Esophagus muscularis mucosa (tissue), 4 donors: ENCODE measurements around the gene ATF3. TPM values are rescaled to one million over a fixed set of nuclear protein-coding genes. Genes with fewer than 3 reads are reported as not detected.

Source experiments
- DNase-seq: peaks from one replicate; pipeline ENCODE4 v3.0.0-alpha.2; 2017; ENCODE audit errors: extremely low spot score
- H3K27ac ChIP-seq, 4 donors: fragments of 200-600 bp; sonication (generic); replicated peaks in 1 of 4; 1 replicate in 3 of 4; 2 replicates in 1 of 4; pipeline ENCODE4 v1.5.1; 2016 to 2019; ENCODE audit warnings: mild to moderate bottlenecking in 1 of 4
- H3K27me3 ChIP-seq, 4 donors: fragments of 200-600 bp; sonication (generic); one replicate each; pipeline versions ENCODE4 v1.5.1 to v1.6.0; 2016 to 2019
- H3K36me3 ChIP-seq, 4 donors: fragments of 200-600 bp; sonication (generic); one replicate each; pipeline ENCODE4 v1.5.1; 2016 to 2019
- H3K4me1 ChIP-seq, 4 donors: fragments of 200-600 bp; sonication (generic); one replicate each; pipeline ENCODE4 v1.5.1; 2016 to 2019
- H3K4me3 ChIP-seq, 4 donors: fragments of 200-600 bp; sonication (generic); 1 replicate in 2 of 4; 2 replicates in 2 of 4; pipeline ENCODE4 v1.5.1; 2016 to 2019; ENCODE audit warnings: mild to moderate bottlenecking in 4 of 4, moderate library complexity in 1 of 4
- H3K9me3 ChIP-seq, 4 donors: fragments of 200-600 bp; sonication (generic); 1 replicate in 3 of 4; 2 replicates in 1 of 4; pipeline ENCODE4 v1.5.1; 2016 to 2019
- CTCF ChIP-seq, 3 experiments: fragments of 200-600 bp in 2 of 3; fragments of 450-650 bp in 1 of 3; sonication (generic) in 2 of 3; IDR thresholded peaks; one replicate each; pipeline ENCODE4 v1.5.1; 2017 to 2019; ENCODE audit warnings: antibody characterized with exemption in 3 of 3, mild to moderate bottlenecking in 2 of 3, moderate library complexity in 1 of 3
- EP300 ChIP-seq: sonication (generic); formaldehyde crosslinking; IDR thresholded peaks from one replicate; pipeline ENCODE4 v1.6.1; 2017; ENCODE audit warnings: antibody characterized with exemption
- POLR2A ChIP-seq: fragments of 450-650 bp; IDR thresholded peaks from one replicate; pipeline ENCODE4 v1.6.1; 2017; ENCODE audit warnings: antibody characterized with exemption, moderate library complexity, mild to moderate bottlenecking, low read depth
- POLR2AphosphoS5 ChIP-seq, 2 donors: sonication (generic); formaldehyde crosslinking; IDR thresholded peaks; one replicate each; pipeline ENCODE4 v1.6.1; 2017; ENCODE audit warnings: antibody characterized with exemption in 2 of 2
- WGBS: methylation state at CpG from one replicate; pipeline ENCODE4 v1.1.5; 2018; 5-methylcytosine and 5-hydroxymethylcytosine counted together
- intact Hi-C: fragments of 100-400 bp; cut with DNase I; formaldehyde crosslinking; loops from one replicate; pipeline ENCODE4 v1.15.1; 2023
- total RNA-seq, 4 donors: library from RNA; depleted of rRNA; stranded (reverse); fragments of >200 nt; gene quantifications; one replicate each; pipeline versions ENCODE4 v1.1.0 to v1.2.1, GENCODE V29; 2016

The ATF3 gene
- total RNA-seq, 4 donors from 2014 or later, result 2.9 to 29.7 (median 3.7) TPM

- H3K27ac ChIP-seq, result peak overlapping the region; percentile 72 to 82 (median 77)
- 40% methylated on average over 19 of the region's 37 CpGs for WGBS
Measured at GRCh38 chr1:212665241-212666115, 56.9 kb downstream of the ATF3 start.

GRCh38 chr1:212666116-212666775, 57.7 kb downstream of the ATF3 start:
- TF ChIP-seq CTCF (IDR thresholded peaks at IDR 0.05), result no peak
- no peak for TF ChIP-seq EP300
- no peak for TF ChIP-seq POLR2AphosphoS5 (IDR thresholded peaks at IDR 0.05)
- TF ChIP-seq POLR2A, result no peak
- no peak for DNase-seq
- Histone ChIP-seq H3K4me3 (no peak overlapping the region), H3K27me3 (no peaks in the 10 kb centered on the region), H3K4me1 (peaks cover 28 to 39% (median 38%) of the 10 kb centered on the region in 4 donors), H3K36me3 (no peaks in the 10 kb centered on the region), H3K27ac (peak overlapping the region in 1 of 4 donors; percentile 85), H3K9me3 (no peaks in the 10 kb centered on the region)
- intact Hi-C loops, result loop anchor here (5.0 kb wide), 1 partner anchor 116 kb away; no protein-coding TSS in a partner anchor
- WGBS, result 88% methylated on average over 10 of the region's 10 CpGs

More at GRCh38 chr1:212665241-212666115, 56.9 kb downstream of the ATF3 start:
- peak overlapping the region; percentile 62 to 83 (median 64) for H3K4me3 ChIP-seq
- TF ChIP-seq EP300 (no peak), POLR2A (no peak), CTCF (IDR thresholded peaks at IDR 0.05) (peak in 2 of 3 experiments; percentile 90 to 97), POLR2AphosphoS5 (IDR thresholded peaks at IDR 0.05) (peak; percentile 35 to 36)
- H3K9me3 ChIP-seq, result no peaks in the 10 kb centered on the region
- DNase-seq, result peak; percentile 96
- peaks cover 28 to 38% (median 37%) of the 10 kb centered on the region in 4 donors for H3K4me1 ChIP-seq
- intact Hi-C loops, result loop anchor here (5.0 kb wide), 1 partner anchor 117 kb away; no protein-coding TSS in a partner anchor
- H3K27me3 ChIP-seq, result no peaks in the 10 kb centered on the region
- H3K36me3 ChIP-seq, result no peaks in the 10 kb centered on the region

GRCh38 chr1:212667223-212668139, 58.9 kb downstream of the ATF3 start:
- Histone ChIP-seq H3K27ac (peak overlapping the region; percentile 76 to 85 (median 78)), H3K4me1 (peaks cover 28 to 46% (median 41%) of the 10 kb centered on the region in 4 donors), H3K36me3 (no peaks in the 10 kb centered on the region), H3K27me3 (no peaks in the 10 kb centered on the region), H3K9me3 (no peaks in the 10 kb centered on the region), H3K4me3 (peak overlapping the region in 3 of 4 donors; percentile 14 to 41 (median 24))
- WGBS, result 43% methylated on average over 5 of the region's 9 CpGs
- DNase-seq, result no peak
- intact Hi-C loops, result loop anchor here (5.0 kb wide), 1 partner anchor 115 kb away; no protein-coding TSS in a partner anchor
- TF ChIP-seq EP300, result no peak
- peak; percentile 56 to 71 for TF ChIP-seq POLR2AphosphoS5 (IDR thresholded peaks at IDR 0.05)

- peaks cover 28 to 46% (median 41%) of the 10 kb centered on the region in 4 donors for H3K4me1 ChIP-seq
- WGBS, result 90% methylated on average over 5 of the region's 5 CpGs
- no peak overlapping the region for H3K4me3 ChIP-seq
- H3K27ac ChIP-seq, result peak overlapping the region; percentile 76 to 85 (median 78)
- intact Hi-C loops, result loop anchor here (5.0 kb wide), 1 partner anchor 114 kb away; no protein-coding TSS in a partner anchor
- no peaks in the 10 kb centered on the region for H3K9me3 ChIP-seq
- TF ChIP-seq POLR2AphosphoS5 (IDR thresholded peaks at IDR 0.05) (no peak), CTCF (IDR thresholded peaks at IDR 0.05) (no peak), EP300 (no peak), POLR2A (no peak)
- no peaks in the 10 kb centered on the region for H3K27me3 ChIP-seq
- H3K36me3 ChIP-seq, result no peaks in the 10 kb centered on the region
- no peak for DNase-seq
Measured at GRCh38 chr1:212668477-212668876, 59.9 kb downstream of the ATF3 start.
